PC-3 (cell line): ENCODE data around the gene NPFFR1. TPM values are rescaled to one million over a fixed set of nuclear protein-coding genes. Genes with fewer than 3 reads are reported as not detected.

Experiments
- ATAC-seq: fragments of 200-7000 bp; cut with Tn5 transposase; 2 replicates; pipeline ENCODE4 v1.9.1; 2020; ENCODE audit warnings: mild to moderate bottlenecking, moderate library complexity
- BruUV-seq: library from RNA; stranded (reverse); fragments of 400-500 nt; replicated peaks from 2 replicates; lab custom pipeline; 2021; lab: Mats Ljungman, UMichigan
- CTCF ChIA-PET: fragments of 300-600 bp; sonication (Branson Sonifier 250); formaldehyde crosslinking; loops from one replicate; lab custom pipeline; 2022; ENCODE audit warnings: antibody characterized with exemption; lab: Charles Lee
- POLR2A ChIA-PET: fragments of 300-600 bp; sonication (Branson Sonifier 250); formaldehyde crosslinking; loops from one replicate; lab custom pipeline; 2022; ENCODE audit warnings: antibody characterized with exemption; ENCODE audit not compliant: unreplicated experiment; lab: Charles Lee
- DNase-seq: peaks from one replicate; pipeline ENCODE4 v3.0.0-alpha.2; 2015
- H2AFZ ChIP-seq: fragments of 300-600 bp; sonication (generic); 2 replicates; pipeline ENCODE4 v1.6.0; 2016; ENCODE audit warnings: antibody characterized with exemption, low read length
- H3F3A ChIP-seq: fragments of 300-600 bp; sonication (generic); one replicate; pipeline ENCODE4 v1.6.0; 2017; ENCODE audit warnings: antibody characterized with exemption, low read length, control low read depth, mild to moderate bottlenecking; ENCODE audit not compliant: unreplicated experiment
- H3K27ac ChIP-seq: fragments of 300-600 bp; sonication (generic); 2 replicates; pipeline ENCODE4 v1.5.1; 2016; ENCODE audit warnings: mild to moderate bottlenecking, low read length
- H3K27me3 ChIP-seq: fragments of 300-600 bp; sonication (generic); 2 replicates; pipeline ENCODE4 v1.6.1; 2016; ENCODE audit warnings: low read length, mixed read lengths
- H3K36me3 ChIP-seq: fragments of 300-600 bp; sonication (generic); 2 replicates; pipeline ENCODE4 v1.6.1; 2016; ENCODE audit warnings: low read depth, mixed run types, low read length, mixed read lengths
- H3K4me1 ChIP-seq: fragments of 300-600 bp; sonication (generic); 2 replicates; pipeline ENCODE4 v1.5.1; 2016; ENCODE audit warnings: low read length; ENCODE audit not compliant: insufficient read depth
- H3K4me2 ChIP-seq: fragments of 300-600 bp; sonication (generic); 2 replicates; pipeline ENCODE4 v1.6.0; 2016; ENCODE audit warnings: low read length
- H3K4me3 ChIP-seq: fragments of 300-600 bp; sonication (generic); 2 replicates; pipeline ENCODE4 v1.5.1; 2016; ENCODE audit warnings: mild to moderate bottlenecking, low read length, mixed read lengths
- H3K79me2 ChIP-seq: fragments of 300-600 bp; sonication (generic); 2 replicates; pipeline ENCODE4 v1.6.1; 2017; ENCODE audit warnings: low read length, mixed read lengths
- H3K9ac ChIP-seq: fragments of 300-600 bp; sonication (generic); 2 replicates; pipeline ENCODE4 v1.6.0; 2016; ENCODE audit warnings: mild to moderate bottlenecking, low read length
- H3K9me2 ChIP-seq: fragments of 300-600 bp; sonication (generic); replicated peaks from 2 replicates; pipeline ENCODE4 v1.6.1; 2016; ENCODE audit warnings: mixed run types, low read length, mixed read lengths
- H3K9me3 ChIP-seq: fragments of 300-600 bp; sonication (generic); 2 replicates; pipeline ENCODE4 v1.6.1; 2016; ENCODE audit warnings: low read length, mixed read lengths
- H4K20me1 ChIP-seq: fragments of 300-600 bp; sonication (generic); 2 replicates; pipeline ENCODE4 v1.6.1; 2016; ENCODE audit warnings: low read length, mixed read lengths
- CTCF ChIP-seq: fragments of 300-600 bp; sonication (generic); conservative IDR thresholded peaks from 2 replicates; pipeline ENCODE4 v1.5.1; 2017; ENCODE audit warnings: antibody characterized with exemption, low read depth, mild to moderate bottlenecking, low read length
- EZH2 ChIP-seq: fragments of 300-600 bp; sonication (generic); IDR thresholded peaks from one replicate; pipeline ENCODE4 v1.6.1; 2017; ENCODE audit warnings: antibody characterized with exemption, mild to moderate bottlenecking, low read length; ENCODE audit not compliant: unreplicated experiment
- EZH2phosphoT487 ChIP-seq: fragments of 300-600 bp; sonication (generic); IDR thresholded peaks from 2 replicates; pipeline ENCODE4 v1.6.1; 2018; ENCODE audit warnings: mild to moderate bottlenecking, antibody characterized with exemption, low read length, borderline replicate concordance
- intact Hi-C: fragments of 100-400 bp; cut with micrococcal nuclease; formaldehyde crosslinking; loops from 2 replicates; pipeline ENCODE4 v1.9.0; 2023
- total RNA-seq: library from RNA; depleted of rRNA; stranded (reverse); fragments of >200 nt; gene quantifications from 2 replicates; pipeline ENCODE4 v1.2.3, GENCODE V29; 2014

The NPFFR1 gene
- total RNA-seq, 1 experiment from 2014 or later = not detected

- Histone ChIP-seq H3K9me3 (no peaks in the 10 kb centered on the region), H3F3A (no peaks in the 10 kb centered on the region), H3K4me2 (no peak overlapping the region), H3K4me1 (no peaks in the 10 kb centered on the region), H3K27me3 (no peaks in the 10 kb centered on the region), H2AFZ (no peak overlapping the region), H3K4me3 (no peak overlapping the region), H3K36me3 (no peaks in the 10 kb centered on the region), H3K9me2 (no peaks in the 10 kb centered on the region), H4K20me1 (no peaks in the 10 kb centered on the region), H3K27ac (no peak overlapping the region), H3K9ac (no peak overlapping the region), H3K79me2 (no peaks in the 10 kb centered on the region)
- no TSS peak for BruUV-seq
- TF ChIP-seq EZH2 (no peak), CTCF (no peak), EZH2phosphoT487 (no peak)
- ATAC-seq (no peak), DNase-seq (no peak)
- ChIA-PET POLR2A (no interaction called here), CTCF (interaction anchor here (1.1 to 1.7 kb wide), 2 partner anchors 55 to 173 kb away, joined by 4 read pairs; partner anchors contain the start of gene TYSND1)
- intact Hi-C loops = no loop called here
These were observed 36.0 kb upstream of the NPFFR1 start for GRCh38 chr10:70319824-70320223.

GRCh38 chr10:70319183-70319582 is 35.4 kb upstream of the NPFFR1 start:
- Histone ChIP-seq H2AFZ (no peak overlapping the region), H3K27me3 (no peaks in the 10 kb centered on the region), H3K9me3 (no peaks in the 10 kb centered on the region), H3K9me2 (no peaks in the 10 kb centered on the region), H3K36me3 (0 out of 2 replicates have a peak, but pooled peaks cover 2% of the 10 kb centered on the region), H3K4me2 (no peak overlapping the region), H3F3A (no peaks in the 10 kb centered on the region), H3K4me1 (no peaks in the 10 kb centered on the region), H3K27ac (no peak overlapping the region), H3K79me2 (no peaks in the 10 kb centered on the region), H3K4me3 (no peak overlapping the region), H3K9ac (no peak overlapping the region), H4K20me1 (no peaks in the 10 kb centered on the region)
- ChIA-PET POLR2A (no interaction called here), CTCF (interaction anchor here (1.7 kb wide), 1 partner anchor 54 kb away, joined by 4 read pairs; no protein-coding TSS in a partner anchor)
- DNase-seq (no peak), ATAC-seq (no peak)
- intact Hi-C loops = no loop called here
- no peak for TF ChIP-seq EZH2phosphoT487
- no peak for TF ChIP-seq EZH2
- BruUV-seq = no TSS peak

- no peak overlapping the region for H3K4me3 ChIP-seq
- no peak overlapping the region for H3K9ac ChIP-seq
- no peaks in the 10 kb centered on the region for H3K27me3 ChIP-seq
- POLR2A ChIA-PET = no interaction called here
- H3K36me3 ChIP-seq = 0 out of 2 replicates have a peak, but pooled peaks cover 3% of the 10 kb centered on the region
- CTCF ChIA-PET = no interaction called here
- no peaks in the 10 kb centered on the region for H3F3A ChIP-seq
- BruUV-seq = no TSS peak
- DNase-seq = no peak
- H4K20me1 ChIP-seq = no peaks in the 10 kb centered on the region
- no peaks in the 10 kb centered on the region for H3K79me2 ChIP-seq
- intact Hi-C loops = no loop called here
- H3K9me3 ChIP-seq = no peaks in the 10 kb centered on the region
- H3K27ac ChIP-seq = no peak overlapping the region
- H3K4me2 ChIP-seq = no peak overlapping the region
- ATAC-seq = no peak
- TF ChIP-seq EZH2 = no peak
- TF ChIP-seq EZH2phosphoT487 = no peak
- TF ChIP-seq CTCF = no peak
- no peak overlapping the region for H2AFZ ChIP-seq
- H3K9me2 ChIP-seq = no peaks in the 10 kb centered on the region
- no peaks in the 10 kb centered on the region for H3K4me1 ChIP-seq
These were observed 34.1 kb upstream of the NPFFR1 start for GRCh38 chr10:70317943-70318318.
